AG09309 (cell line): Measurements from ENCODE around the gene RETSAT.
"Not testable (repeated sequence)": the region's sequence is repeated elsewhere in the genome, so short reads cannot be mapped to it uniquely, and the experiment has no call there.

Source experiments
- DNase-seq: peaks from one replicate; pipeline ENCODE4 v3.0.0-alpha.2; 2010; ENCODE audit warnings: low read depth
- H3K4me3 ChIP-seq: 2 replicates; pipeline ENCODE4 v1.5.1; 2011; ENCODE audit warnings: mild to moderate bottlenecking, low read depth, low read length, moderate library complexity; ENCODE audit not compliant: control insufficient read depth
- TF ChIP-seq, protein P1 (sequence below): IDR thresholded peaks from 2 replicates; pipeline ENCODE4 v1.5.1; 2011; ENCODE audit warnings: mild to moderate bottlenecking, low read depth, low read length, inconsistent platforms; ENCODE audit not compliant: insufficient read depth, control insufficient read depth; ENCODE audit errors: missing control alignments

The RETSAT gene

DNA sequence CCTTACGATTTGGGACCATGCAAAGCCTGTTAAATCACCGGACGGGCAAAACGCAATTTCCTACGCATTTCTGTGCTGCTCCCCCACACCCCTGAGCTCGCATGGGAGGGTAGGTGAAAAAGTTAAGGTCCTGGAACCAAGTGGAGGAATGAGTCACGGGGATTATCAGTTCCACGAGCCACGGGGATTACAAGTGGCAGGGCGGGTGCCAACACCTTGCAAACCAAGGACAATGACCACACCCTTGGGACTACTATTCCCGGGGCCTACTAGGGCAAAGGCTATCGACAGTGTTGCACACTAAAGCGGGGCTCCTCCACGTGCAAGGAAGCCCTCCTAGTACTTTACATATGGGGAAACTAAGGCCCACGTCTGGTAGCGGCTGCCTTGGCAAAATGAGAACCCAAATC is 447 bp downstream of the RETSAT start:
- peak overlapping the region; percentile 82 for H3K4me3 ChIP-seq
- DNase-seq = no peak
- TF ChIP-seq, protein P1, sequence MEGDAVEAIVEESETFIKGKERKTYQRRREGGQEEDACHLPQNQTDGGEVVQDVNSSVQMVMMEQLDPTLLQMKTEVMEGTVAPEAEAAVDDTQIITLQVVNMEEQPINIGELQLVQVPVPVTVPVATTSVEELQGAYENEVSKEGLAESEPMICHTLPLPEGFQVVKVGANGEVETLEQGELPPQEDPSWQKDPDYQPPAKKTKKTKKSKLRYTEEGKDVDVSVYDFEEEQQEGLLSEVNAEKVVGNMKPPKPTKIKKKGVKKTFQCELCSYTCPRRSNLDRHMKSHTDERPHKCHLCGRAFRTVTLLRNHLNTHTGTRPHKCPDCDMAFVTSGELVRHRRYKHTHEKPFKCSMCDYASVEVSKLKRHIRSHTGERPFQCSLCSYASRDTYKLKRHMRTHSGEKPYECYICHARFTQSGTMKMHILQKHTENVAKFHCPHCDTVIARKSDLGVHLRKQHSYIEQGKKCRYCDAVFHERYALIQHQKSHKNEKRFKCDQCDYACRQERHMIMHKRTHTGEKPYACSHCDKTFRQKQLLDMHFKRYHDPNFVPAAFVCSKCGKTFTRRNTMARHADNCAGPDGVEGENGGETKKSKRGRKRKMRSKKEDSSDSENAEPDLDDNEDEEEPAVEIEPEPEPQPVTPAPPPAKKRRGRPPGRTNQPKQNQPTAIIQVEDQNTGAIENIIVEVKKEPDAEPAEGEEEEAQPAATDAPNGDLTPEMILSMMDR = no peak

DNA sequence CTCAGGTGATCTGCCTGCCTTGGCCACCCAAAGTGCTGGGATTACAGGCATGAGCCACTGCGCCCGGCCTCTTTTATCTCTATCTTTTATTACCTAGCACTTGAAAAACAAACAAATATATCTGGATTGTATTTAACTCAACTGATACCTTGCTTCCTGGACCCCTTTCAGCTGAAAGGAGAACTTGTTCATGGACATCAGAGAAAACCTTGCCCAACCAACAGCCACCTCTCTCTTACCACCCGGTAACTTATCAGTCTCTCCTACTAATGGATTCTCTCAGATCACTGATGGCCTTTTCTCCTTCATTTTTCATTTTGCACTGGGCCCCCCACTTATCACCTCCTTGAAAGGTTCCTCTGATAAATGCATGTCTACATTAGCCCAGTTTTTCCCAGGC is 6.7 kb downstream of the RETSAT start:
- TF ChIP-seq, protein P1 = no peak
- no peak overlapping the region for H3K4me3 ChIP-seq
- DNase-seq = no peak

DNA sequence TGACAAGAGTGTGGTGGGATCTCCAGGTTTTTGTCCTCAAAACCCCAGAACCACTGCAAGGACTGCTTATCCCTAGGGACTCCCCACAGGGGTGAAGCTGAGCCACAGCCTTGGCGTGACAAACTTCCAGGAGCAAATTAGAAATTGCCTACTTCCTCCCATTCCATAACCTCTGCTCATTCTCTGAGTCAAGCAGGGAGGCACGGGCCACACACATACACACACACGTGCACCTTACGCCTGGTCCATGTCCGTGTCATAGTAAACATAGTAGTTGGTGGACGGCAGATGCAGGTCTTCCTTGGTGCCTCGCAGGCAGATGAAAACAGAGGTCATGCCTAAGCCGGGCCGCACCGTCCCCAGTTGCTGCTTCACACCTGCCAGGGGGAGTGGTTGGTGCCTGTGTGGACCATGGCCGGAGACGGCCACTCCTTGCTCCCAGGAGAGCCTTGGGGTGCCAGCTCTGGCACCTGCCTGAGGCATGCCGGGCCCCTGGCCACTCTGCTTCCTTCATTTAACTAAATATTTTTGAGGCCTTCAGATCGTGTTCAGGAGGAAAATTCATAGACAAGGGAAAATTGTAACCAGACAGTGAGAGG is 9.9 kb downstream of the RETSAT start:
- TF ChIP-seq, protein P1 = no peak
- DNase-seq = no peak

DNA sequence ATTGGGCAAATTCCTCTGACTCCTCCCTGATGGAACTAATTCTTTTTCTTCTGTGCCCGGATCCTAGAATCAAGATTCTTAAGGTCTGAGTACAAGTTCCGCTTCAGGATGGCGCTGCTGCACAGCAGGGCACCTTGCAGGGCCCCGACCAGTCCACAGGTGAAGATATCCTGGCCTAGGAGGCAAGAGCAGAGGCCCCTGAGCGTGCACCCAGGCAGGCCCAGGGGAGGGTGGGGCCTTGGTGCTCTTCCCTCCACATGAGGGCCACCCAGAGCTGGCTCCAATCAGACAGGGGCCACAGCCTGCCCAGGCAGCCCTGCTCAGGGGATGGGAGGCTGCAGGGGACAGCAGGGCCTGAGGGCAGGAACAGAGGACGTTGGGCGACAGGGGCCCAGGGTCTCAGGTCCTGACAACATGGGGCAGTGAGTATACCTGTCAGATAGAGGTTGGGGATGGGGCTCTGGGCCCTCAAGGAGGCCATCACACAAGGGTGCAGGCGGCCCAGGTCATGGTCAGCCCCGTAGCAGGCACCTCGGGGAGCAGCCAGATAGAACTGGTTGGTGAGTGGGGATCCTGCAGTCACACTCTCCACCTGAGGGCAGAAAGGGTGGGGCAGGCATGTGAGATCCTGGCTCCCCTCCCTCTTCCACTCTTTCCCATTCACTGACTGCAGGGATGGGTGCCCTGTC is 11.0 kb downstream of the RETSAT start:
- not testable (repeated sequence) for DNase-seq, H3K4me3 ChIP-seq

More for the DNA sequence above, 9.9 kb downstream of the RETSAT start:
- no peak overlapping the region for H3K4me3 ChIP-seq

DNA sequence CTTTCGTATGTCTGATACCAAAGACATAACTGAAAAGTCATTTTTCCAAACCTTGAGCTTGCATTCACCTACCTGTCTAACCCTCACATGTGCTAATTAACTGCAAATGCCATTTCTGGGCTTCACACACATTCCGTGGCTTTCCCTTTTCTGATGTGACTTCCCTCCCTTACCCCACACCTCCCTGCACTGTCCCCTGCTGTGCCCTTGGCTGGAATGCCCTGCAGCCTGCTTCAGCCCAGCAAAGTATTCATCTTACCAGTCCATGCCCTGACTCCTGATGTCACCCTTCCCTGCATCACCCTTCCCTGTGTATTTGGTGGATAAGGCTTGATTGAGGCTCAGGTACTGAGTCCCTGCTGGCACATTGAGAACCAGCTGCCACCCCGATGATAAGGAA is 12.2 kb downstream of the RETSAT start:
- H3K4me3 ChIP-seq = no peak overlapping the region
- no peak for DNase-seq
- TF ChIP-seq, protein P1 = no peak

DNA sequence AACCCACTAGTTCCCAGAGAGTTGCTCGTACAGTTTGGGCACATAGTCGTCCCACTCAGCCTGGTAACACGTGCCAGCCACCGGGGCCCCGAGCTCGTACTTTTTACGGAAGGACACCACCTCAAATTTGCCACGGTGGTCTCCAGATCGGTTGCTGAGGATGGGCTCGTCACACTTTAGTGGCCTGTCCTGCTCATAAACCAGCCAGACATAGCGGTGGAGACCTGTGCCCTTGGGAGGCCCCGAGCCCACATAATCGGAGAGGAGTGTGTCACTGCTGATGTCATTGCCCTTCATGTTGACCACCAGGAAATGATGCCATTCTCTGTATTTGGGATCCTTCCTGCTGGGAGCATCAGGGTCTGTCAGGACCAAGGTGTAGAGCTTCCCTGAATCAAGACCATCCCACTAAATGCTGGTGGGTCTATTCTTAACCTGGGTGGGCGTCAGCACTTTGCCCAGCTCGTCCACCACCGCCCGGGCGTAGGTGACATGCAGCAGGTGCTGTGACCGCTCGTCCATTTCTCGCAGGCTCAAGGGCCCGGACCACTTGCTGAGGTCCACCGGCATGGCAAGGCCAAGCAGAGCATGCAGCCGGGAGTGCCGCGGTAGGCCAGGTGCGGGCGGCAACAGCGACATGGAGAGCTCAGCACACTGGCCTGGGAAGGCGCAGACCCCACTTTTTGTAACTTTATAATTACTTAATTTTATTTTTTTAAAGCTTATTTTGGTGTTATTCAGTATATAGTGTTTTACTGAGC is 12.9 kb downstream of the RETSAT start:
- H3K4me3 ChIP-seq = no peak overlapping the region
- no peak for DNase-seq
- TF ChIP-seq, protein P1 = no peak
